SHP77 (cell line): ENCODE results near the gene RBMS1.

Experiments used
- DNase-seq, 2 experiments: peaks; one replicate each; lab custom pipeline; 2025; lab: John Stamatoyannopoulos, UW

Gene RBMS1

GRCh38 chr2:160303527-160303926, 190.1 kb downstream of the RBMS1 start:
- no peak for DNase-seq

- no peak for DNase-seq
Observed at GRCh38 chr2:160303076-160303475, 190.5 kb downstream of the RBMS1 start.

- DNase-seq: no peak
Observed at GRCh38 chr2:160301420-160301819, 192.2 kb downstream of the RBMS1 start.

GRCh38 chr2:160300203-160300602, 193.4 kb downstream of the RBMS1 start:
- DNase-seq: no peak

GRCh38 chr2:160299540-160299939, 194.1 kb downstream of the RBMS1 start:
- DNase-seq: no peak

- no peak for DNase-seq
Observed at GRCh38 chr2:160298960-160299359, 194.6 kb downstream of the RBMS1 start.

- no peak for DNase-seq
Observed at GRCh38 chr2:160295519-160296207, 197.9 kb downstream of the RBMS1 start.

- DNase-seq: no peak
Observed at GRCh38 chr2:160294889-160295288, 198.7 kb downstream of the RBMS1 start.

GRCh38 chr2:160294339-160294803, 199.2 kb downstream of the RBMS1 start:
- no peak for DNase-seq

GRCh38 chr2:160293391-160294091, 200.1 kb downstream of the RBMS1 start:
- DNase-seq: no peak

- no peak for DNase-seq
Observed at GRCh38 chr2:160292225-160292624, 201.4 kb downstream of the RBMS1 start.

GRCh38 chr2:160291382-160291781, 202.2 kb downstream of the RBMS1 start:
- no peak for DNase-seq

- no peak for DNase-seq
Observed at GRCh38 chr2:160290598-160290997, 203.0 kb downstream of the RBMS1 start.

- DNase-seq: no peak
Observed at GRCh38 chr2:160289831-160290230, 203.8 kb downstream of the RBMS1 start.

- no peak for DNase-seq
Observed at GRCh38 chr2:160289126-160289525, 204.5 kb downstream of the RBMS1 start.

- DNase-seq: no peak
Observed at GRCh38 chr2:160288324-160288723, 205.3 kb downstream of the RBMS1 start.

- no peak for DNase-seq
Observed at GRCh38 chr2:160287476-160287875, 206.1 kb downstream of the RBMS1 start.

- DNase-seq: no peak
Observed at GRCh38 chr2:160286551-160286950, 207.1 kb downstream of the RBMS1 start.

GRCh38 chr2:160283675-160284074, 209.9 kb downstream of the RBMS1 start:
- DNase-seq: no peak

GRCh38 chr2:160282063-160282580, 211.5 kb downstream of the RBMS1 start:
- no peak for DNase-seq

GRCh38 chr2:160281213-160281612, 212.4 kb downstream of the RBMS1 start:
- DNase-seq: no peak

GRCh38 chr2:160279813-160280465, 213.7 kb downstream of the RBMS1 start:
- DNase-seq: no peak

- DNase-seq: no peak
Observed at GRCh38 chr2:160278879-160279177, 214.8 kb downstream of the RBMS1 start.
